HG02571 (cell line): ENCODE data around the gene DESI1.
A peak's percentile ranks its signal among the peaks of the same experiment; 100 is the strongest.
"Not testable (repeated sequence)": the region's sequence is repeated elsewhere in the genome, so short reads cannot be mapped to it uniquely, and the experiment has no call there.

ENCODE experiments used
- ATAC-seq: cut with Tn5 transposase; IDR thresholded peaks from one replicate; pipeline ENCODE4 v1.9.1; 2021; ENCODE audit warnings: mild to moderate bottlenecking, moderate library complexity; ENCODE audit not compliant: unreplicated experiment

DESI1 gene

DNA sequence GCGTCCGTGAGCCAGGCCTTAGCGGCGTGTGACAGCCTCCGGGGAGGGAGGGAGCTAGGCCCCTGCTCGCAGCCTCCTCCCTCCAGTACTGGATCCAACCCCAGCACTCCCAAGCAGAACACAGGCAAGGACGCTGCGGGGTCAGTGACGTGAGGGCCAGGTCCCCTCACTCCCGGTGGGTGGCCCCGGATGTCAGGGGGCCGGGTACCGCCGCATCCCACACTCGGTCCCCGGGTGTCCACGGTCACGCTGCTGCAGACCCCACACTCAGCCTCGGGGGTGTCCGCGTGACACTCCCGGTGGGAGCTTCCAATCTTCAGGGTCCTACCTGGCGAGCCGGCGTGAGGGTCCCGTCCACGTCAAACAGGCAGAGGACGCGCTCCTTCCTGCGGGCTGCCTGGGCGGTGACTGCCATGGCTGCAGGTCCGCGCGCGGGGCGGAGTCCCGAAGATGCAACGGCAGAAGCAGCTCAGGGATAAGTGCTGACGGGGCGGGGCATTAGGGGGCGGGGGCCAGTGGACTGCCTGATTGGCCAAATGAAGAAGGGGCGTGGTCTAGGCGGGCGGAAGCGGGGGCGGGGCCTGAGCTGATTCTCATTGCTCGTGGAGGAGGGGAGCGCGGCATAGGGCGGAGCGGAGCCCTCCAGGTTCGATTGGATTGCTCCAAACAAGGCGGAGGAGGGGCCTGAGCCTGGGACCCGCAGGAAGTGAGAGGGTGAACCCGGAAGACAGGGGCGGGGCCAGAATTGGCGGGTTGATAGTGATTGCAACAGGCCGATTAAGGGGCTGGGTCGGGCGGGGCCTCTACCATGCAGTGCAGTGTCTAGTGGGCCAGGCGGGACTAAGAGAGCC lies 31.2 kb downstream of the DESI1 start, which contains the start of gene PMM1:
TSS of gene PMM1 (minus strand) at position 450 of the 851 bp plus-strand sequence. CDS start at position 415, 35 bp downstream.
- peak; percentile 87 for ATAC-seq

DNA sequence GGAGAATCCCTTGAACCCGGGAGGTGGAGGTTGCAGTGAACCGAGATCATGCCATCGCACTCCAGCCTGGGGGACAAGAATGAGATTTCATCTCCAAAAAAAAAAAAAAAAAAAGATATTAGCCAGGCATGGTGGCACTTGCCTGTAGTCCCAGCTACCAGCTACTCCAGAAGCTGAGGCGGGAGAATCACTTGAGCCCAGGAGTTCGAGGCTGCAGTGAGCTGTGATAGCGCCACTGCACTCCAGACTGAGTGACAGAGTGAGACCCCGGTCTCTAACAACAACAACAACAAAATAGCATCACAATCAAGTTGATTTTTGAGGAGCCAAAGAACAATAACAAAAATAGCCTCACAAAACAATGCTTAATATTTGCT lies 33.5 kb downstream of the DESI1 start:
- ATAC-seq = no peak

DNA sequence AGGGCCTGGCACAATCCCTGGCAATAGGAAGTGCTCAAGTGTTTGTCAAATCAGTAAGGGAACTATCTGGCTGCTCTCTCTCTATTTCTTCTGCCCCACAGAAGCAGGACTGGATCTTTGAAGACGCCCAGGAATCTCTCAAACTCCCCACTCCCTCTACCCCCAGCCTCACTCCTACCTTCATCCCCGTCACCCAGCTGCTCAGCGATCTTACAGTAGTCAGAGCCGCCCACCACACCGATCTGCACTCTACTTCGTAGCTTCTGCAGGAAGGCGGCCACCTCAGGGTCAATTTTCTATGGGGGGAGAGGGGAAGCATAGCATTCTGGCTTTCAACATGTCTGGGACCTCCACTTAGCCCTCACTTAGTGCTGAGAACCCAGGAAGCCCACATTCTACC lies 34.9 kb downstream of the DESI1 start:
- ATAC-seq = no peak

DNA sequence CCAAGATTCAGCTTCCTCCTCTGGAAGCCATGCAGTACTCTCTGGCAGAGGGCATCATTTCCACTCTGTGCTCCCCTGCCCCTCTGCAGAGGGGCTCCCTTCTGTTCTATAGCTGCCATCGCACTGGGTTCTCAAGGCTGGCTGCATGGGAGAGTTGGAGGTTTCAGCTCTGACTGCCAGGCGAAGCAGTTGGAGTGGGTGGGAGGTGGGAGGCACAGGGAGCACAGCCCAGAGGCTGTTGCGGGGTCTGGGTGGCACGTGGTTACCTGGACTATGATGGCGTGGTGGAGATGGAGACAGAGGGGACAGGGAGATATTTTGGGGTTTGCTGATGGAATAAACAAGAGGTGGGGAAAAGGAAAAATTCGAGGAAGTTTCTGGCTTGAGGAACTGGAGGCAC lies 36.0 kb downstream of the DESI1 start:
- no peak for ATAC-seq

DNA sequence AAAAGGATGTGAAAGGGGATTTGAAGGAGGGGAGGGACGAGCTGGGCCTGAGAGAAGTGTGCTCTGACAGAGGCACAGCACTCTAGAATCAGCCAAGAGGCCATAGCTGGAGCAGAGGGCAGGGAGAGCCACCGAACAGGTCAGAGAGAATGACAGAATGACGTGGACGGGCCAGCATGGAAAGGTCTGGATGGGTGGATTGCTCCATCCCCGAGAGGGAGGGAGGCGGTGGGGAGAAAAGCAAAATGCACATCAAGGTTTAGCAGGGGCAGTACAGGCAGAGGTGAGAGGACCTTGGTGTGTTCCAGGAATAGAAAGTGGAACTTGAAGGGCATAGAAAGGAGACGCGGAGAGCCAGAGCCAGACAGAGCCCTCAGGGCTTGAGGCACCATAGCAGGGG lies 38.1 kb downstream of the DESI1 start:
- no peak for ATAC-seq

DNA sequence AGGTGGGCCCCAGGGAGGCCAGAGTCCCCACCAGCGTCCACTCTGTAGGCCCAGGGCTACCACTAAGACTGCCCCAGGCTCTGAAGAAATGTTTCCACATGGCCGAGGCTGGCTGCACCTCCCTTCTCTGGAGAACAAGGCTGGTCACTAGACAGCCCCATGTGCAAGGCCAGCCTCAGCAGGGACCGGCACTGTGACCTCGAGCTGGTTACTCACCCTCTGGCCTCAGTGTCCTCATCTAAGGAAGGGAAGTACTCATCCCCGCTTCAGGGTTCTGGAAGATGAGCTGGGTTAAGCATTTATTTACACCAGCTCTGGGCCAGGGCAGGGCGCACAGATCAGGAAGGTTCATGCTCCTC lies 40.9 kb downstream of the DESI1 start:
- no peak for ATAC-seq

DNA sequence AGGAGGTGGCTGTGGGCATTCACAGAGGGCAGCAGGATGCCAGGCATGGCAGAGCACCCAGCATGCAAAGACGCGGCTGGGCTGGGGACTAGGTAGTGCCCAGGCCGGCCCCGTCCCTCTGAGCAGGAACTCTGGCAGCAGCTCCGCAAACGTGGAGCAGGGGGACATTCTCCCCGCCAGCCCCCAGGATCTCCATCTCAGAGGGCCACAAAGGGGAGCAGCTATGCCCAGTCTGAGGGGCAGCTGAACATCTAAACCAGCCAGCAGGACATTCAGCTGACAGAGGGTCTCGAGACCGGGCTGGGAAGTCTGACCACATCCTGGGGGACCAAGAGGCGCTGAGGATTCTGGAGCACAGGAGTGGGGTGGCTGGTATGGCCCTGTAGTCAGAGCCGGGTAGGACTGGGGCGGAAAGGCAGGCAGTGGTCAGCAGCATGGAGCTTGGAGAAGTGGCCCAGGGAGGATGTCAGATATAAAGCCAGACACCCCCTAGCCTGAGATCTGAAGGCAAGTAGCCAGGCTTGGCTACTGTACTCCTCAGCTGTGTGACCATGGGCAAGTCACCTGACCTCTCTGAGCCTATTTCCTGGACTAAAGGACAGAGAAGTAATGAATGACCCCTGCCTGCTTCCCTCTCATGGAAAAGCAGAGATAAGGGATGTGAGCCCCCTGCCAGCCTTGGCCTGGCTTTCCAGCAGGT lies 41.4 kb downstream of the DESI1 start:
- ATAC-seq = no peak

DNA sequence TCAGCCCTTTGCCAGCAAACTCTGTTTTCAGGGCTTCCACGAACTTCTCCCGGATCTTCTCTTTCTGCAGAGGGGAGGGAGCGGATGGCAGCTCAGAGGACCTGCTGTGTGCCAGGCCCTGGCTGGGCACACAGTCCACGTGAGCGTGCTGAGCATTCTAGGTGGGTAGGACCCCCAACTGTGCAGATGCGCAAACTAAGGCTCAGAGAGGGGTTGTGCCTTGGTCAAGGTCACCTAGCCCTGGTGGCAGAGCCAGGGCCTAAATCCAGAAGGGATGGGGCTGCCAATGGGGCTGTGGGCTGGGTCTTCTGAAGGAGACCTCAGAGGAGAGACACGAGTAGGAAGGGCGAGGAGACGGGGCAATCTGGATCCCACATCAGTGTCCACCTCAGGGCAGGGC lies 42.0 kb downstream of the DESI1 start:
- ATAC-seq = no peak

DNA sequence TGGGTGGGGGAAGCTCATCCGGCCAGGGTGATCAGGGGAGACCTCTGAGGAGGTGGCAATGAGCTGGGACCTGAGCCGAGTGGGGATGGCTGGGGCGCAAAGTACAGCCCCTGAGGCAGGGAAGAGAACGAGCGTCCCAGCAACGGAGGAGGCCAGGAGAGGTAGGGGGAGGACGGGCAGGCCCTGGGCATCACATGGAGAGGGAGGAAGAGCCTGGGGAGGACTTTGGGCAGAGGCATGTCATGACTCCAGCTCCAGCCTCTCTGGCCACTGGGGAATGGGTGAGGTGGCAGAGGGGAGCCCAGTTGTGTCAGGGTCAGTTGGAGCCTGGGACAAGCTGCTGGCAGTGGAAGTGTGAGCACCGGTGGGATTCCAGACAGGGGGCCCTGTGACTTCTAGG lies 42.7 kb downstream of the DESI1 start:
- no peak for ATAC-seq

DNA sequence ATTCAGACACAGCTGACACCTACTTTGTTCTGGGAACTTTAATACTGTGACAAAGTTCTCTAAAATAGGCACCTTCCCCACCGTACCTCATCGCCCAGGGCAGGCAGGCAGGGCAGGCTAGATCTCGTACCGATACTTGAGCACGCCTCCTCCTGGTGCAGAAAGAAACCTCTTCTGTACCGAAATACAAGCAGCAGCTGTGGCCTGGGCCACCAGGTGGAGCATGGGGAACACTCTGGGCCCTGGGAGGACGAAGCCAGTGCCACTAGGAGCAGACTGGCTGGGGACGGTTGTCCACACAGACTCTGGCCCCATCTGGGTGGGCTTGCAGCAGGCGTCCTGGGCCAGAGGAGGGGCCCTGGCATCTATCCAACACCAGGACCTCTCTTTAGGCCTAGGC lies 44.0 kb downstream of the DESI1 start:
- no peak for ATAC-seq

DNA sequence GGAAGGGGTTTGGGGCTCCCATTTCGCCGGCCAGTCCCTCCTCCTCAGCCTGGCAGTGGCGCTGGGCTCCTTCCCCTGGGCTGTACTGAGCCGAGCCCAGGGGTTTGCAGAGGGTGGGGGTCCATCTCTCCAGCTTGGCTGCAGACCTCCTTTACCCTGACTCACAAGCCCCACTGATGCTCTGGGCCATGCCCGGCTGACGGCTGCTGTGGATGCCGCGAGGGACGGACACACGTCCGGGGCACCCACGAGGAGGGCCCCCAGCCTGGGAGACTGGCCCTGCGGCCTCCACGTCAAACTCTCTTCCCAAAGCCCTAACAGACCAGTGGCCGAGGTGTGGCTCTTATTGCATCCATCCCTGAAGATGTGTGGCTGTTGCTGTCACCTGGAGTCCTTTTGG lies 45.3 kb downstream of the DESI1 start:
- ATAC-seq = no peak

DNA sequence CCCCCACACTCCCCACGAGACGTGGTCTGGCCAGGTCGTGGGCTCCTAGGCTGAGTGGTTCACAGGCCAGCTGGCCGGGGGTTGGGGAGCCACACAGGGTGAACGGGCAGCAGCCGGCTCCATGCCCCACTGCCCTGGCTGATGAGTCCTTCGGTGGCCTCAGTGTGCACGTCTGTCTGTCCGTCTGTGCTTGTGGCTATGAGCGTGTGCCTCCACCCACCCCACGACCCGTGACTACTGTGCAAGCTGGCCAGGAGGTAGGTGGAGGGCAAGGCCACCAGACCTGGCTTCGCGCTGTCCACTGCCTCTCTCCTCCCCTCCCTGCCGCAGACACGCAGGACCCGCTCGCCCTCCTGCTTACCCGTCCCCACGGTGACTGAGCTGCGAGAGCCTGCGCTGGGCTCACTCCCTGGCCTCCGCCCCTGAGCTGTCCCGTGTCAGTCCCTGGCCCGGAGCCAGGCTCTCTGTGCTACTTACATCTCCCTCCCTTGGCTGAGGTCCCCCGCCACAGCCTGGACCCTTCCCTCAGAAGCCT lies 45.9 kb downstream of the DESI1 start:
- no peak for ATAC-seq

DNA sequence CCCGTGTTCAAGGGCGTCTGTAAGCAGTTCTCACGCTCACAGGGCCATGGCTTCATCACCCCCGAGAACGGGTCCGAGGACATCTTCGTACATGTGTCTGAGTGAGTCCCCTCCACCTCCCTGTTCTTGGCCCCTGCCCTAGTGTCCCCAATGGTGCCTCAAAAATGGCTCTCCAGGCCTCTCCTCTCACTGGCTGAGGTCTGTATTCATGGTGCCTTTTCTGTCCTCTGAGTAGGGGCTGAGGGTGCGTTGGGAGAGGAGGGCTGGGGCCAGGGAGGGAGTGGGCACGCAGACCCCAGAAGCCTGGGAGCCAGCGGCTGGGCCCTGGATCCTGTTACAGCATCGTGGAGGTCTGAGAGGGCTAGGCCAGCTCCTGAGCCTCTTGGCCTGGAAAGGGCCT lies 47.2 kb downstream of the DESI1 start:
- no peak for ATAC-seq

DNA sequence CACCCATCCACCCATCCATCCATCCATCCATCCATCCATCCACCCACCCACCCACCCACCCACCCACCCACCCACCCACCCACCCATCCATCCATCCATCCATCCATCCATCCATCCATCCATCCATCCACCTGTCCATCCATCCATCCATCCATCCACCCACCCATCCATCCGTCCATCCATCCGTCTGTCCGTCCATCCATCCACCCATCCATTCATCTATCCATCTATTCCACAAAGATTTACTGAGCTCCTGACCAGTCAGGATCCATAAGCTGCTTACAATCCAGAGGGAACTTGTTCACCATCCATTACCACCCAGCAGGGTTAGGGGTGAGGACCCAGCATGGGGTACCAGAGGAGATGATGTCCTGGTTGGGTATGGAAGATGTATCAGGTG lies 48.5 kb downstream of the DESI1 start:
- ATAC-seq = not testable (repeated sequence)

DNA sequence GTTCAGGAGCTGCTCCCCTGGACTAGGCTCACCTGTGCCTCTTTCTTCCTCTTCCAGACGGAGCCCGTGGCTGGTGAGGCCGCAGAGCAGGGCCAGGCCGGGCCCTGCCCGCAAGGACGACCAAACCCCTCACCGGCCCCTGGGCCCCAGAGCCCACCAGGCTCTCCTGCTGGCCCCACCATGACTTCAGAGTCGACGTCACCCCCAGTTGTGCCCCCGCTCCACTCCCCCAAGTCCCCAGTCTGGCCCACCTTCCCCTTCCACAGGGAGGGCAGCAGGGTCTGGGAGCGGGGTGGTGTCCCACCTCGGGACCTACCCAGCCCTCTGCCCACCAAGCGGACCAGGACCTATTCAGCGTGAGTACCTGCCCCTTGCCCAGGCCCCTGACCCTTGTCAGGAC lies 49.1 kb downstream of the DESI1 start:
- ATAC-seq = no peak

DNA sequence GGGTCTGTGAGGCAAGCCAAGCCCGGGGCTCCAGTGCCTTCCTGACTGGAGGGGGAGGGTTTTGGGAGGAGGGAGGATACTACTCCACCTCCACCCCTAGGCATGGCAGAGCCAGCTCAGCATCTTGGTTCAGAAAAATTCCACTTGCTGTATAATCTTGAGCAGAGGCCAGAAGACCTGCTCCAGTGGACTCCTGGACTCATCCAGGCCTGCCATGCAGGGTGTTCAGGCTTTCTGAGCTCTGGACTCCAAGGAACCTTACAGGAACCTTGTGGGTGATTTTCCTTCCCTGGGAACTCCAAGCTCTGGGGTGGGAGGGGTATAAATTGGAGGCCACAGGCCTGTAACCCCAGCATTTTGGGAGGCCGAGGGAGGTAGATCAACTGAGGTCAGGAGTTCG lies 50.6 kb downstream of the DESI1 start:
- ATAC-seq = no peak

DNA sequence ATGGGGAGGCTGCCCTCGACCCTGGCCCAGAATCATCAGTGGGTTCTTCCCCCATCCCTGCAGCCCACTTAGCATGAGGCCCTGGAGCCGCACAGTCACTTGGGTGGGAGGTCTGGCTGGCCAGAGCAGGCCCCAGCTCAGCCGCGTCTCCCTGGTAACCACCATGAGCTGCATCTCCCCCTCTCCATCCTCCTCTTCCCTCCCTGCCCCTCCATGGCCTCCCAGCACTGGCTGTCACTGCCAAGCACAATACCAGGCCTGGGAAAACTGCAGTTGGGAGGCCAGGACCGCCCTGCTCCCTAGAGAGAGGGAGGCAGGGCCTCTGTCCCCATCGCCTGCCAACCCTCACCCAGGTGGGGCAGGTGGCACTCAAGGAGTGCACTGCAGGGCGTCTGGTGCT lies 52.0 kb downstream of the DESI1 start:
- ATAC-seq = no peak

DNA sequence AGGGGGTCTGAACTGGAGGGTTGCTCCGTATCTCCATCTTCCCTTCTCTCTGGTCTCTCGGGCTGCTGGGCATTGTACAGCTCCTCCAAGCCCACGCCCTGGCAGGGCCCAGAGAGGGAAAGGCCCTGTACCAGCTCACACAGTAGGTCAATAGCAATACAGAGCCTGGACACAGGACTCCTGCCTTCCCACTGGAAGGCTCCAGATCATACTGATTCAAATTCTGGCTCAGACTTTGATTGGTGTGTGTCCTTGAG lies 53.4 kb downstream of the DESI1 start:
- no peak for ATAC-seq

DNA sequence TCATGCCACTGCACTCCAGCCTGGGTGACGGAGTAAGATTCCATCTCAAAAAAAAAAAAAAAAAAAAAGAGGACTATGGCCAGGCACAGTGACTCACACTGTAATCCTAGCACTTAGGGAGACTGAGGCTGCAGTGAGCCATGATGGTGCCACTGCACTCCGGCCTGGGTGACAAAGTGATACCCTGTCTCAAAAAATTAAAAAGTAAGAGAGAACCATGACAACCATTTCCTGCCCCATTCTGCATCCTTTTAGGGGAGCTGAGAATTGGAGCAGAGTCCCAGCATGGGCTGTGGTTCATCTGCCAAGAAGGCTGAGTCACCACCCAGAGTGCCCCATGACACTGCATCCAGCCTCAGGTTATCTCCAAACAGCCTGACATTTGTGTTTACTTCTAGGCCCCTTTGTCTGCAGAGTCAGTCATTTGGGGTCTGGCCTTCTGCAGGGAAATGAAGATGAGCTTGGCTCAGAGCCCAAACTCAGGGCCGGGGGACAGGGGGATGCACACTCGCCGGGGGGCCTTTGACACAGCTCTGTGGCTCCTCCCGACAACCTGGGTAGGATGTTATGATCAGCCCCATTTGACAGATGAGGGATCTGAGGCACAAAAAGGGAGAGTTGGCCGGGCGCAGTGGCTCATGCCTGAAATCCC lies 55.3 kb downstream of the DESI1 start:
- ATAC-seq = no peak

DNA sequence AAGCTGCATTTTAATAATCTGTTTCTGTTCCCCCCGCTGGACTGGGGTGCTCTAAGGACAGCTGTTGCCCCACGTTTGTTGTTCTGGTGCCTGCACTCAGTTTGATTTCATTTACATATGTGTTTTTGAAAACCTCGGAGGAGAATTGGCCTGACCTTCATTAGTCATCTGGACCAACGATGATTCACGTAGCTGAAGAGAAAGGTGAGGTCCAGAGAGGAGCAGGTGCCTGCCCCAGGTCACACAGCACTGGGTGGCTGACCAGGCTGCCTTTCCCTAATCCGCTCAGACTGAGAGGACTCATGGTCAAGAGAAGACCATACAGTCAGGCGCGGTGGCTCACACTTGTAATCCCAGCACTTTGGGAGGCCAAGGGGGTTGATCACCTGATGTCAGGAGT lies 56.3 kb downstream of the DESI1 start:
- no peak for ATAC-seq

DNA sequence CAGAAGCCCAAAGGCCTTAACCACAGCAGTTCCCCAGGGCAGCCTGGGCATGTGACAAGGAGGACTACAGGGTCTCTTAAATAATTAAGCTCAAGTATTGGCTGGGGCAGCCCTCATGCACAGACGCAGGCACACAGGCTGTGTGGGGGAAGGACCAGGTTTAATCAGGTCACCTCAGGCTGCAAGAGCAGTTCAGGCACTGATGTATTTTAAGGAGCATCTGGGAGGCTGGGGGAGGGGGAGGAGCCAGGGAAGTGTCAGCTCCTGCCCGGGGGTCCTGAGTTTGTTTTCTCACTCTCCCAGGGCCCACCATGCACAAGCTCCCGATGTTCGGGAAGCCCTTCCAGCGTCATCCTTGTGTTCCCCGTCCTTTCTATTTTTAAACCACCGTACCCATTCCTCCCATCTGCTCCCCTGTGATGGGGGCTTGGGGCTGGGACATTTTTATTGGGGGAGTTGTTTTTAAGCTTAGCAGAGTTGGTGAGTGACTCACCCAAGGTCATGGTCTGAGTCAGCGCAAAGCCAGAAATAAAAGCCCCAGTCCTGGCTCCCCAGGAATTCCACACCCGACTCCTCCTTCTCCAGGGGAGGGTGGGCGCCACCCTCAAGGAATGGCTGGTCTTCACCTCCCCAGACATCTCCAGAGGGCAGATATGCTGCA lies 57.7 kb downstream of the DESI1 start:
- ATAC-seq = no peak

DNA sequence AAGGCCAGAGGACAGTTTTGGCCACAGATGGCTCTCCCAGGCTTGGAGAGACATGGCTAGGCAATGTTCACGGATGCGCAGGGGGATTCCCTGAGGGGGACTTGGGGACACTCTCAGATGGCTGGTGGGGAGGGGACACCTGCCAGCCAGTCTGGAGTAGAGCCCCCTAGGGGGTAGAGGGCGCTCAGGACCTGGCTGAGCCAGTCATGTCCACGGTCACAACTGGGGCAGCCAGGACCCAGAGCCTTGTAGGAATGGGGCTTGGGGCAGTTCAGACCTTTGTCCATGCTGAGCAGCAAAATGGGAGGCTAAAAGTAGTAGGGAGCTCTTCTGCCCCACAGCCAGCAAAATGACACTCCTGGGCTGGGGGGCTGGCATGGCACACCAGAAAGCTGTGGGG lies 58.4 kb downstream of the DESI1 start:
- ATAC-seq = no peak
